Measurements from ENCODE around the gene NDUFA9.

NDUFA9 gene

GRCh38 chr12:4648501-4649357, at the start of gene NDUFA9, which contains the start of gene AKAP3:
Gene NDUFA9 (plus strand): TSS chr12:4649114. CDS start chr12:4649127, 13 bp downstream.
Gene AKAP3 (minus strand): TSS chr12:4649051. CDS start chr12:4638196, 10,855 bp downstream.
- peak; percentile 88 to 90 (median 89) for DNase-seq

GRCh38 chr12:4603421-4603820, 45.5 kb upstream of the NDUFA9 start:
- DNase-seq = no peak

- DNase-seq = no peak
Observed at GRCh38 chr12:4603946-4604345, 45.0 kb upstream of the NDUFA9 start.

GRCh38 chr12:4604684-4605193, 44.2 kb upstream of the NDUFA9 start:
- peak; percentile 92 to 94 (median 92) for DNase-seq

DNA sequence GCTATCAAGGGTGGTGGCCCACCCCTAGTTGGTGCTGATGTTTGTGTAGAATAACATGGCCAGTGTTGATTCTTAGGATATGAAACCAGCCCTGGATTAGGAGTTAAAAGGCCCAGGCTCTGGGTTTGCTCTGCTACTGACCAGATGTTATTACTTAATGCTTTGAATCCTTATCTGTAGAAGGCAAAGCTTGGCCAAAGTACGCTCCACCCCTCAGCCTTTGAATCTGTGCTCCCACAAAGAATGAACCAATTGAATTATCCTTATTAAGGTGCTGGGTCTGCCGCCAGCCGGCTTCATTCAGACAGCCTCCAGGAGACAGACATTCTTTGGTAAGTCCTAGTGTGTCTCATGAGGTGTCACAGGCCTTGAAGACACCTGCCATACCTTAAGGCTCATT, 41.9 kb upstream of the NDUFA9 start:
- DNase-seq = no peak

DNA sequence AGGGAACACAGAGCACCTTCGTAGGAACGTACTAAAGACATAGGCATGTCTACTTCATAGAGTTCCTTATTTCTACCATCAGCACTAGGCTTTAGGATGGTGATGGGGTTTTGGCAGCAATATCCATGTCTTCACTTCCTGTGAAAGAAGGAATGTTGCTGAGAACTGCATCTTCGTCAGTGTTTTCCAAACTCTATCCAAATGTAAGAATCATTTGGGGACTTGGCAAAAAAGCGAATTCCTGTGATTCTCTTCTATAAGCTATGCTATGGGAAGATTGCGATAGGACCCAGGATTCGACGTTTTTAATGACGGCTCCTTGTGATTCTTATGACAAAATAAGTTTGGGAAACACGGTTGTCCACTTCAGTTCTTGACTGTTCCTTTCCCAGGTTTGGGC, 39.8 kb upstream of the NDUFA9 start:
- DNase-seq = no peak

GRCh38 chr12:4610481-4610880, 38.4 kb upstream of the NDUFA9 start:
- no peak for DNase-seq

DNA sequence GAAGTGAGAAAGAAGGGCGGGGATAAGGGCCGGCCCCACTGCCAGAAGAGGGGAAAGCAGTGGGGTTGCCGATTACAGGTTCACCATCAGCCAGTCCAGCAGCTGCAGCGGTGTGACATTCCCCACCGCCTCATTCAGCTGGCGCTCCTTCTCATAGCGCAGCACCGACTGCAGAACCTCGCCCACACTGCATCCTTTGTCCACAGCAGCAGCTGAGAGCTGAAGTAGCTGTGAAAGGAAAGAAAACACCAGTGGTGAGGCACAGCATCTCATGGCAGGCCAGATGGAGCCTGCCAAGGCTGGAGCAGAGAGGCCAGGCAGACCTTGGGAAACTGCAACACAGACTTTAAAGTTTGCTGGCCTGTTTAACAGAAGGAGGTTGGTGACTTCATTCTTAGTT, 33.2 kb upstream of the NDUFA9 start:
- no peak for DNase-seq

DNA sequence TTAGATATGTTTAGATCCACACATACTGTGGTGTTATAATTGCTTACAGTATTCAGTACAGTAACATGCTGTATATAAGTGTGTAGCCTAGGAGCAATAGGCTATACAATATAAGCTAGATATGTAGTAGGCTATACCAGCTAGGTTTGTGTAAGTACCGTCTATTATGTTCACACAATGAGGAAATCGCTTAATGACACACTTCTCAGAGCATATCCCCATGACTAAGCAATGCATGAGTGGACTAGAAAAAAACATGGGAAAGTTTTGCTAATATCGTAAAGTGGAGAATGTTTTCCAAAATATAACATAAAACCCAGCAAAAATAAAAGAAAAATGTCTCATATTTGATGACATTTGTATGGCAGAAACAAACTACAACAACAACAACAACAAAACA, 27.4 kb upstream of the NDUFA9 start:
- DNase-seq = peak; percentile 7 to 35 (median 29)

GRCh38 chr12:4626543-4626942, 22.4 kb upstream of the NDUFA9 start:
- DNase-seq = peak in 2 of 3 donors; percentile 6 to 30

- no peak for DNase-seq
Observed at GRCh38 chr12:4628406-4628805, 20.5 kb upstream of the NDUFA9 start.

- no peak for DNase-seq
Observed at GRCh38 chr12:4630262-4630661, 18.7 kb upstream of the NDUFA9 start.

DNA sequence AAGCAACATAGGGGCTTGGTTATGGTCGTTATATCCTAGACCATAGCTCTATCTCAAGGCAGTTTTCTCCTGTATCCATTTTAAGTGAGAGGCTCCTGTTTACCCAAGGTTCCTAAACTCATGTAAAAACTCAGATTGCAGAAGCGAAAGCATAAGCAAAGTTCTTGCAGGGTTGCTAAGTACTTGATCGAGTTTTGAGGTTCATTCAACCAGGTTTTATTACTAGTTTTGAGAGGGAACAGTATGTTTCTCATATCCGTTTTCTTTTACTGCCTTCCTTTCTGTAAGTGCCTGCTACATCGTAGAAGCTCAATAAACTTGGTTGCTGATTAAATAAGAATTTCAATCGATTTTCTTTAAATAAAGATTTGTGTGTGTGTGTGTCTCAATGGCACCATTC, 5.2 kb upstream of the NDUFA9 start:
- no peak for DNase-seq

GRCh38 chr12:4645023-4645422, 3.9 kb upstream of the NDUFA9 start:
- no peak for DNase-seq

GRCh38 chr12:4648104-4648500, 812 bp upstream of the NDUFA9 start:
- DNase-seq = peak; percentile 73 to 94 (median 86)

GRCh38 chr12:4649358-4649661, 396 bp downstream of the NDUFA9 start:
- DNase-seq = no peak

GRCh38 chr12:4653257-4653656, 4.3 kb downstream of the NDUFA9 start:
- no peak for DNase-seq

GRCh38 chr12:4653691-4654090, 4.8 kb downstream of the NDUFA9 start:
- DNase-seq = peak; percentile 3 to 53 (median 17)

- DNase-seq = peak in 2 of 3 donors; percentile 5 to 57
Observed at GRCh38 chr12:4663971-4664505, 15.1 kb downstream of the NDUFA9 start.

GRCh38 chr12:4665236-4665635, 16.3 kb downstream of the NDUFA9 start:
- no peak for DNase-seq

DNA sequence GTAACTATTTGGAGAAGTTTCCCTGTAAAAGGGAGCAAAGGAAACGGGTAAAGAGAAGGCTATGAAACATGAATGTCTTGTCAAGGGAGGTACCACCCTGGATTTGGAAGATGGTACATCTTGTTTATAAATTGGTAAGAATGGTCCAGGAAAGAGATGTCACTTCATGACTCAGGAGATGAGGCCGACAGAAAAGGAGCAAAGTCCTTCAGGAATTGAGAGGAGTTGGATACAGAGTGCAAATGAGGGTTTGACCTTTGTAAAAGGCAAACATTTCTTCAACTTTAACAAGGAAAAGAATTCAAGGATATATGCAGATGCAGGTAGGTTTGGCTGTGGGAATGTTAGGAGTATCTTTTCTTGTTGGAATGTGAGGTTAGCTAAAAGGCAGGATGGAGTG, 30.8 kb downstream of the NDUFA9 start:
- DNase-seq = no peak

- DNase-seq = no peak
Observed at GRCh38 chr12:4681732-4682131, 32.8 kb downstream of the NDUFA9 start.

DNA sequence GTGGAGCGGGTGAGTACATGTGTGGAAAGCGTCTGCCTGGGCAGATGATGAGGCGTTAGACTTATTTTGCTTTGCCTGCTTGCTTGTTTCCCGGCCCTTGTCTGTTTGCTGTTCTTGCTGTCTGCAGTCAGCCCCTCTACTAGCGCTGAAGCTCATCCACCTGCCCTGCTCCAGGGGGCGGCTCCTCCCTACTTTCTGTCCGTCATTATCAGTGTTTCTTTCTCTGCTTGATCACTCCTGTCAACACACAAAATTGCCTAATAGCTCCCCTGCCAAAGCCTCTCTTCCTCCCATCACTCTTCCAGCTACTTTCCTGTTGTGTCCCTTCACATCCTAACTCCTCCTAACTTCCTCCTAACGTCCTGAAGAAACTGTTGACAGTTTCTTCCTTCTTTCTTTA, 36.4 kb downstream of the NDUFA9 start:
- DNase-seq = no peak

- no peak for DNase-seq
Observed at GRCh38 chr12:4690760-4691159, 41.8 kb downstream of the NDUFA9 start.

All from suppressor macrophage treated with lipopolysaccharide for 1 hour (primary cell).